ENCODE data around the gene SHISA8.

The SHISA8 gene

DNA sequence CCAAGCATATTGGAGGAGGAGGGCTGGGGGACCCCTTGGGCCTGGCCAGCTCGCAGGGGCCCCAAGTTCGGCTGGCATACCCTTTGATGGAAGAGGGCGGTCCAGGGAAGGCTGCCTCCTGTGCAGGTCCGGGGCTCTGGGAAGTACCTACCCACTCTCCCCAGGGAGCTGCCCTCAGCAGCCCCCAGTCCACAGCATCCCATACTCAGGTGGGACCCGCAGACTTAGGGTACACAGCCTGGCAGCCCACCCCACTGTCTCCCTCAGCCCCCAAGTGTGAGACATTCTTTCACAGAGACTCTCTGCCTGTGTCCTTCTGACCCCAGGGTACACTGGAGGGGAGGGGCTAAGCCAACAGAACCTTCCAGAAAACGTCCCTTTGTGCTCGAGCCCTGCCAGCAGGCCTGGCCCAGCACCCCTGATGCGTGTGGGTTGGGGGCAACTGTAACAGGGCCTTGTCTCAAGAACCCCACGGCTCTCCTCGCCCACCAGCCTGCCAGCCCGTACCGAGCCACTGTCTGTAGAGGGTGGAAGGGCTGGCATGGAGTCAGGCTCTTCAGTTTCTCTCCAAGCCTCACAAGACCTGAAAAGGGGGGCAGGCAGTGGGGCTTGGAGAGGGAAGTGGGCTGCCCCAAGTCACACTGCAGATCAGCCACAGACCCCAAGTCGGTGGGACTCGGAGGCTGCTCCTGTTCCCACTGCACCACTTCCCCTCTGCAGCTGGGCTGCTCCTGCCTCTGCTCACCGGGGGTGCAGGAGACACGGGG lies 18.7 kb upstream of the SHISA8 start:
- no peak for DNase-seq (ENCODE audit: low spot score)

- DNase-seq (ENCODE audit: low spot score): no peak
These were observed 17.5 kb upstream of the SHISA8 start for GRCh38 chr22:41932353-41932752.

DNA sequence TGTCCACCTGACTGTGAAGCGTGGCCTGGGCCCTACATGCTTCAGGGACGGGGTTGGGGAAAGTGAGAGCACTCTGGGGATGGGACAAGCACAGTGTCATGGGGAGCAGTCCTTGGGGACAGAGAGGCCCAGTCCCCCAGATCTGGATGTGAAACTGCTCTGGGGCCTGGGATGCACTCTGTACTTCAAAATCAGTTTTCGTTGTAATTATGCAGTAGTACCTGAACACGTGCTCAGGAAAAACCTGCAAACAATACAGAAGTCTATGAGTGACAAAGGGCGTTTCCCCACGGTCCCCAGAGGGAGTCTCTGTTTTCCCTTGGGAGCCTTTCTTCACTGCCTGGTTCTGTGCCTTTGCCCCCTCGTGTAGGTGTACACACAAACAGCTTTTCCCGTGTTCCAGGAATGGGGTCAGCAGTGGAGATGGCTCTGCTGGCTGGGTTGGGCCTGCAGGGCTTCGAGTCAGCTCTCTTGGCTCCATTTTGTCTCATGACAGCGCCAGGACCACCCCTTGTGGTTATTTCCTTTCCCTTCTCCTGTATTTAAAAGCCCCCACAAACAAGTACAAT lies 16.9 kb upstream of the SHISA8 start:
- DNase-seq (ENCODE audit: low spot score): no peak

GRCh38 chr22:41929418-41929810 lies 14.5 kb upstream of the SHISA8 start:
- DNase-seq (ENCODE audit: low spot score): no peak

DNA sequence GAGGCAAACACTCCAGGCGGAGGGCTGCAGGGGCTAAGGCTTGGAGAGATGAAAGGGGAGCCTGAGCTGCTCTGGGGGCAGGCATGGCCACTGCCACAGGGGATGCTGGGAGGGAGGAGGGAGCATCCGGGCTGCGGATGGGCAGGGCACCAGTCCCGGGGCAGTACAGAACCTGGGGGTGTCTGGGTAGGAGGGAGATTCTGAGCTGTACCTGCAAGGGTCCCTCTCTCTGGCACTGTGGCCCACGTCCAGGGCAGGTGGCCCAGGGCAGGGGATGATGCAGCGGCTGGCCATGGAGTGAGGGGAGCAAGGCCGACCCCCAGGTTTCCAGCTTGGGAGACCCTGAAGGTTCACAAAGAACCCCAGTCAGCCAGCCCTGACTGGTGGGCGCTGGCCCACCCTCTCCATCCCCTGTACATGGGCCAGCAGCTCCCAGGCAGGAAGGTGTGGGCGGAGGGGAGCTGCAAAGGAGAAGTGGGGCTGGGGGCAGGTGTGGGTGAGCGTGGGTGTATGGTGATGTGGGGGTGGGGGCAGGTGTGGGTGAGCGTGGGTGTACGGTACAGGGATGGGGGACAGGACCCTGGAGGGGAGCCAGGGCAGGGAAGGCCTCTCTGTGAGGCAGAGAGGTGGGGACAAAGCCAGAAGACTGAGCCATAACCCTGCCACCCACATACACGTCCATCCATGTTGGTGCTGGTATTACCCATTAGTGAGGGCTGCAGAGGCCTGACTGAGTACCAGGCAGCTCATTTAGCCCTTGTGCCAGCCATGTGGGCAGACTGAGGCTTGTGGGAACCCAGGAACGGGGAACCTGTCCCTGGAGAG lies 13.9 kb upstream of the SHISA8 start:
- DNase-seq (ENCODE audit: low spot score): no peak

- DNase-seq (ENCODE audit: low spot score): no peak
These were observed 12.9 kb upstream of the SHISA8 start for GRCh38 chr22:41927813-41928212.

DNA sequence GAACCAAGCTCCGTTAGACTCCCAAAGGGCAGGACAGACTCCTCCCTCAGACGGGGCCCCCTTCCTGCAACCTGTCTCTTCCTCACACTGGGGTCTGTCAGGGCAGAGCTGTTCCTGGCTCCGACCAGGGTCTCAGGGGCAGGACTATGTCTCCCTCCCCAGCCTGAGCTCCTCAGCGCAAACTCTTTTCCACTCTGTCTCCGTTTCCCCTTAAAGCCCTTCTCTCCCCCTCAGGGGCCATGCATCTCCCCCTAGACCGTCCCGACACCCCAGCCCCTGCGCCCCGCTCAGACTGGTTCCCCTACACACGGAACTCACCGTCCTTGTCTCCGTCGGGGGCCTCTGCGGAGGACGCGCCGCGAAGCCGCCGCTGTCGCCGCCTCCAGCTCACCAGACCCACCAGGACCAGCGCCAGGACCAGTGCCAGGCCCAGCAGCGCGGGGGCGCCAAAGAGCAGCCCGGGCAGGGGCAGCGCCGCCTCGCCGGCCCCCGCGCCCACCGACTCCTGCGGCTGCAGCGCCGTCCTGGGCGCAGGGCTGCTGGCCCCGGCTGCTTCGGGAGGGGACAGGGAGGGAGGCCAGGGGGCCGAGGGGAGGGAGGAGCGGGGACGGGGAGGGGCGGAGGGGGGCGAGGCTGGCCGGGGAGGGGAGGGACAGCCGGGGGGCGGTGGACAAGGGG lies 11.0 kb upstream of the SHISA8 start:
- DNase-seq (ENCODE audit: low spot score): peak; percentile 88

- no peak for DNase-seq (ENCODE audit: low spot score)
These were observed 8.9 kb upstream of the SHISA8 start for GRCh38 chr22:41923595-41924276.

- DNase-seq (ENCODE audit: low spot score): no peak
These were observed 8.2 kb upstream of the SHISA8 start for GRCh38 chr22:41922940-41923594.

GRCh38 chr22:41922328-41922727 lies 7.5 kb upstream of the SHISA8 start:
- DNase-seq (ENCODE audit: low spot score): no peak

DNA sequence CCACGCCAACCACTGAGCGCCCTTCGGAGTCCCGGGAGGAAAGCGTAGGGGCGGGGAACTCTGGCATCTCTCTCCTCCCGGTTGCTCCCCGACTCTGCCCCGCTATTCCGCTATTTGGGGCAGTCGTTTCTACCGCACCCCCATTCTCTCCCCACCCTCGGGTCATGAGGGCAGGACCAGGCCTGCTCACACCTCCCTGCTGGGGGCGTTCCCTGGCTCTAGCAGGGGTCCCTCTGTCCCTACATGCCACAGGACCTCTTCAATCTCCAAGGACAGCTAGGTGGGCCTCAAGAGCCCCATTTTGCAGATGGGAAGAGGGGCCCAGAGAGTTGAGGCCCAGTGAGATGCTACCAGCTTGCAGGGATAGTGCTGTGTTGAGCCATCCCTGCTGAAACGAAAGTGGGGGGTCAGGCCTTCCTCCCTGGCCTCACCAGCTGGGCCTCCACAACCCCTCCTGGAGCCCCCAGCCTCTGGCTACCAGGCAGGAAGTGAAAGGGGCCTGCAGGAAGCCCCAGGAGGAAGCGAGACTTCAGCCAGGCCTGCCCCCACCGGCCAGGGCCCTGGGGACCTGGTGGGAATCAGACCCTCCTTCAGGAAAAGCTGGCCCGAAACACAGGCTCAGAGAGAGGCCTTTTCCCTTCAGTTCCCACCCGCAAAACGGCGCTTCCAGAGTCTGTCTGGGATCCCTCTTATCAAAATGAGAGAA lies 5.5 kb upstream of the SHISA8 start:
- no peak for DNase-seq (ENCODE audit: low spot score)

DNA sequence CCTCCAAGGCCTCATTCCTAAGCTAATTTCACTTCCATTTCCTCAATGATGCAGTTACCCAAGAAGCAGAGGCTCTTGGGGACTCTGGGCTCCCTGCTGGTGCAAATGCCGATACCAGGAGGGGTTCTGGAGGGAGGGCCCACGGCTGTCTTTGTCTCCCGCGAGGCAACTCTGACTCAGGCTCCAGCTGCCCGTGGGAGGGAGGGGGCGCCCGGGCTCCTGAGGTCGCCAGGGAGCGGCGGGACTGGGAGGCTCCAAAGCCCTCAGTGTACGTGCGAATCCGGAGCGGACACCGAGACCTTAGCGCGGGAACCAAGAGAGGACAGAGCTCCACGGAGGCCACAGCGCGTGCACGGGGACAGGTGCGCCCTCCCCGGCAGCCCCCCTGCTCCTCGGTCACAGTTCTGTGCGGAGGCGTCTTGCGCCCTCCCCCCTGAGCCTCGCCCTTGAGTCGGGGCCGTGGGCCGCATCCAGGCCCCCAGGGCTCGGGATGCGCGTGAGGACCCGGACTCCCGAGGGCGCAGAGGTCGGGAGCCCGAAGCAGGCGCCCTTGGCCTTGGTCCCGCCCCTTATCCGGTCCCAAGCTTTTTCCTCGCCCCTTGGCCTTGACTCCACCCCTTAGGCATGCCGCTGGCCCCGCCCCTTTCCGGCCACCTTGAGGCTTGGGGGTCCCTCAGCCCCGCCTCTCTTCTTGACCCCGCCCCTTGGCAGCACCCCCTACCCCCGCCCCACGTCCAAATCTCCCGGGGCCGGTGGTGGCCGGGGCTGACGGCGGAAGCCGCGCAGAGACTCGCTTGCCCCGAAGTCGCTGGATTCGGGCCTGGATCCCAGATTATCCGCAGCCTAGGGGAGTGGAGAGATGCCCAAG lies 4.7 kb upstream of the SHISA8 start:
- peak; percentile 62 for DNase-seq (ENCODE audit: low spot score)

GRCh38 chr22:41917903-41918791 lies 3.3 kb upstream of the SHISA8 start:
- DNase-seq (ENCODE audit: low spot score): no peak

GRCh38 chr22:41917375-41917902 lies 2.6 kb upstream of the SHISA8 start:
- DNase-seq (ENCODE audit: low spot score): no peak

DNA sequence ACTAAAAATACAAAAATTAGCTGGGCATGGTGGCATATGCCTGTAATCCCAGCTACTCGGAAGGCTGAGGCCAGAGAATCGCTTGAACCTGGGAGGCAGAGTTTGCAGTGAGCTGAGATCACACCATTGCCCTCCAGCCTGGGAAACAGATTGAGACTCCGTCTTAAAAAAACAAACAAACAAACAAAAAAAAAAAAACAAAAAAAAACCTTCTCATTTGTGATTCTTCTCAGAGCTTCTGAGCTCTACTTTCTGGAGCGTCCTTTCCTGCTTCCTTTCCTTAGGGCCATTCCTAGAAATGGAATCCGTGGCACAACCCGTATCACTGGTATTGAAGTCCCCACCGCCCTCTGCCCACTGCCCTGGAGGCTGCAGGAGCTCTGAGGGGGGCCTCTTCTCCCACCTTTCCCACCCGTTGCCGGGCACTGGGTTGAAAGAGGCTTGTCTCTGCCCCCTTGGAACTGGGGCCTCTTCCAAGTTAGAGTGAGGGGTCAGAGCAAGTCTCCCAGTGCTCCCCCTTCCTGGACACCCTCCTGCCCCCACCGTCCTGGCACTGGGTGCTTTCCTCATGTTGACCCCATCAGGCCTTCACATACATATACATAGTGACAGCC lies 2.0 kb upstream of the SHISA8 start:
- DNase-seq (ENCODE audit: low spot score): no peak

GRCh38 chr22:41915786-41916493 lies 1.1 kb upstream of the SHISA8 start:
- no peak for DNase-seq (ENCODE audit: low spot score)

- no peak for DNase-seq (ENCODE audit: low spot score)
These were observed 251 bp downstream of the SHISA8 start for GRCh38 chr22:41914611-41915034.
